NCI-H345 (cell line): ENCODE measurements around the gene DAW1.
"Not testable (repeated sequence)": the region's sequence is repeated elsewhere in the genome, so short reads cannot be mapped to it uniquely, and the experiment has no call there.

Source experiments
- DNase-seq: peaks from one replicate; lab custom pipeline; 2025; lab: John Stamatoyannopoulos, UW

The DAW1 gene, protein sequence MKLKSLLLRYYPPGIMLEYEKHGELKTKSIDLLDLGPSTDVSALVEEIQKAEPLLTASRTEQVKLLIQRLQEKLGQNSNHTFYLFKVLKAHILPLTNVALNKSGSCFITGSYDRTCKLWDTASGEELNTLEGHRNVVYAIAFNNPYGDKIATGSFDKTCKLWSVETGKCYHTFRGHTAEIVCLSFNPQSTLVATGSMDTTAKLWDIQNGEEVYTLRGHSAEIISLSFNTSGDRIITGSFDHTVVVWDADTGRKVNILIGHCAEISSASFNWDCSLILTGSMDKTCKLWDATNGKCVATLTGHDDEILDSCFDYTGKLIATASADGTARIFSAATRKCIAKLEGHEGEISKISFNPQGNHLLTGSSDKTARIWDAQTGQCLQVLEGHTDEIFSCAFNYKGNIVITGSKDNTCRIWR

DNA sequence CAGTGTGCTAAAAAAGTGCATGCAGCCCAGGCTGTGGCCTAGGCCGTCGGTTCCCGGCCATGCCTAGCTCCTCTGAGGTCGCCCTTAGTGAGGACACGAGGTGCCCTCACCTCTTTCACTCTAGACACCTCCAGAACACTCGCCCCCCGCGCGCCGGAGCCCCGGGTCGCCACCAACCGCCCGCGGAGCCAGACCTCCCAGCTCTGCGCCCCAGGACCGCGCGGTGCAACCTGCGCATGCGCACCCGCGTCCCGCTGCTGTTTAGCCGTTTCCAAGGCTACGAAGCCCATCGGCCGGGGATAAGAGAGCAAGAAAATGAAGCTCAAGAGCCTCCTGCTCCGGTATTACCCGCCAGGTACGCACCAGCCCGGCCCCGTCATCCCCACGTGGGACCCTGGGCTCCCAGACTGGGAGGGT is at the start of gene DAW1:
DAW1 (plus strand) TSS at position 257 of the 417 bp plus-strand sequence; CDS start at position 316, 59 bp downstream.
- peak; percentile 48 for DNase-seq

GRCh38 chr2:227822416-227823003 is 48.9 kb upstream of the DAW1 start:
- no peak for DNase-seq

- no peak for DNase-seq
Measured at GRCh38 chr2:227823922-227824321, 47.5 kb upstream of the DAW1 start.

DNA sequence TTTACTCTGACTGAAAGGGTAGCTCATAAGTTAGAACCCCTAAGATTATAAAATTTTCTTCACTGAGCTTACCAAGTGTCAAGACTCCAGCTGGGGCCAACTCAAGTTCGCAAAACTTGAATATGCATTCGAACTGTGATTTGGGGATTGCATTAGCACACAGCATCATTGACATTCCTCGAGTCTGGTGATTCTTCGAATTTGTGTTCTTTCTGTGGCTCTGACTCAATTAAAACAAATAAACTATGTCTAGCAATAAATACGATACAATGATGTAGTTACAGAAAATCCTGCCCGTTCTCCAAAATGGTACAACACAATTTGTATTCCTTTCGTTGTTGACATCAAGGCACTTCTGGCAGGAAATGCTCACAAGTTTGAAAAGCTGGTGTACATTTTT is 46.7 kb upstream of the DAW1 start:
- no peak for DNase-seq

DNA sequence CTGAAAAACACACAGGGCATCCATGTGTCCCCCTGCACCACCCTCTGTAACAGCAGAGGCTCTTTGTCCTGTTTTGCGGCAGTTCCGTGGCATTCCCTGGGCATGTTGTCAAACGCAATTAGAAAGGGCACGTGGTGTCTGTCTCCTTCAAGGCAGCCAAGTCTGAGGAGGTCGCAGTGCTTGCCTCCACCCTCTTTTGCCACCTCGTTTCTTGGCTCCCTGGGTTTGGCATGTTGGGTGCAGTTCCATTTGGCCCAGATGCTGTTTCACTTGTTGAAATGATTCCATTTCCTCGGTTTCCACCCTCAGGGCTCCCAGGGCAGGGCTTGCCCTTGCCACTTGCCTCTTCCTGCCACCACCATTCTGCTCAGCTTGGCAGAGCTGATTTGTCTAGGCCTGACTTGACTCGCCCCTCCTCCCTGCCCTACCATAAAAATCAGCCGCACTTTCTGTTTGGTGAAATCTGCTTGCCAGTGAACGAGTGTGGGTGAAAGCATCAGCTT is 45.4 kb upstream of the DAW1 start:
- no peak for DNase-seq

GRCh38 chr2:227826563-227826962 is 44.9 kb upstream of the DAW1 start:
- no peak for DNase-seq

GRCh38 chr2:227827143-227827542 is 44.3 kb upstream of the DAW1 start:
- DNase-seq = no peak

- no peak for DNase-seq
Measured at GRCh38 chr2:227828477-227828912, 42.9 kb upstream of the DAW1 start.

DNA sequence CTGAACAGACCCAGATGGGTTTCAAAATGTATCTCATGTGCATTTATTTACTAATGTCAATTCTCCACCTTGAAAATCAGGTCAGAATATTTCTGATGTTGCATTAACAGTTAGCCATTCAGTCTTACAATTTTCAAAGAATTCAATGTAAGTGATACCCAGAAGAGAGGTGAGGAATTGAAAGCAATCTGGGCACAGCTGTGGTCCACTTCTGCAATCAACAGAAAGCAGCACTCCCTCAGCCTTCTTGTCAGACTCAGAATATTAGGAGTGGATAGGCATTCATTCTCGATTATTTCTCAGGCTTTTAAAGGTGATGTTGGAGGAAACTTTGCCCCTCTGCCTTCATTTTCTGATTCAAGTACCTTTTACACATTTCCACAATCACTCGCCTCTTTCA is 42.1 kb upstream of the DAW1 start:
- no peak for DNase-seq

DNA sequence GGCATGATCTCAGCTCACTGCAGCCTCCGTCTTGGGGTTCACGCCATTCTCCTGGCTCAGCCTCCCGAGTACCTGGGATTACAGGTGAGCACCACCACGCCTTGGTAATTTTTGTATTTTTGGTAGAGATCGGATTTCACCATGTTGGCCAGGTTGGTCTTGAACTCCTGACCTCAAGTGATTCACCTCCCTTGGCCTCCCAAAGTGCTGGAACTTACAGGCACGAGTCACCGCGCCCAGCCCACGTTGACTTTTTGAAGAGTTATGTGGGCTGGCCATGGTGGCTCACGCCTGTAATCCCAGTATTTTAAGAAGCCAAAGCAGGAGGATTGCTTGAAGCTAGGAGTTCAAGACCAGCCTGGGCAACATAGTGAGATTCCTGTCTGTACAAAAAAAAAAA is 37.0 kb upstream of the DAW1 start:
- no peak for DNase-seq

GRCh38 chr2:227834916-227835650 is 36.3 kb upstream of the DAW1 start:
- DNase-seq = no peak

DNA sequence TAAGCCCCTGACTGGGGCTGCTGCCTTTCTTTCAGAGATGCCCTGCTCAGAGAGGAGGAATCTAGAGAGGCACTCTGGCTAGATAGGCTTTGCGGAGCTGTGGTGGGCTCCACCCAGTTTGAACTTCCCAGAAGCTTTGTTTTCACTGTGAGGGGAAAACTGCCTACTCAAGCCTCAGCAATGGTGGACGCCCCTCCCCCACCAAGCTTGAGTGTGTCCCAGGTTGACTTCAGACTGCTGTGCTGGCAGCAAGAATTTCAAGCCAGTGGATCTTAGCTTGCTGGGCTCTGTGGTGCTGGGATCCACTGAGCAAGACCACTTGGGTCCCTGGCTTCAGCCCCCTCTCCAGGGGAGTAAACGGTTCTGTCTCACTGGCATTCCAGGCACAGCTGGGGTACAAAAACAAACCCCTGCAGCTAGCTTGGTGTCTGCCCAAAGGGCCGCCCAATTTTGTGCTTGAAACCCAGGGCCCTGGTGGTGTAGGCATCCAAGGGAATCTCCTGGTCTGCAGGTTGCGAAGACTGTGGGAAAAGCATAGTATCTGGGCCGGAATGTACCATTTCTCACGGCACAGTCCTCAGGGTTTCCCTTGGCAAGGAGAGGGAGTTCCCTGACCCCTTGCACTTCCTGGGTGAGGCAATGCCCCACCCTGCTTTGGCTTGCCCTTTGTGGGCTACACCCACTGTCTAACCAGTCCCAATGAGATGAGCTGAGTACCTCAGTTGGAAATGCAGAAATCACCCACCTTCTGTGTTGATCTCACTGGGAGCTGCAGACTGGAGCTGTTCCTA is 31.9 kb upstream of the DAW1 start:
- not testable (repeated sequence) for DNase-seq

- no peak for DNase-seq
Measured at GRCh38 chr2:227846831-227847230, 24.6 kb upstream of the DAW1 start.

DNA sequence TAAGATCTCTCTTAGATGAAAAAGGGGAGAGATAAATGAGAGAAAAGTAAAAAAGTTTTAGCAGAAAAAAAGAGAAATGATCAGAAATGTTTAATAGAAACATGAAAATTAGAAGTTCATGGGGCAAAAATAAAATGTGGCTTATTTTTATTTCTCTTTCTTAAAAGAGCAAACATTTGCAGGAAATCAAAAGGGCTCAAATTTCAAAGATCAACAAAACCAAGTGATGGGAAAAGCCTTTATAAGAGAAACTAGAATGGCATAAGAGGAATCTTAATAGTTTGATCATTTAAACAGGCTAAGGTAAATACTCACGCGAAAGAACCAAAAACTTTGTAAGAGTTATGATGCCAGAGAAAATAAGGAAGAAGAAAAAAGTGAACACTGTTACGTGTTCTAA is 23.3 kb upstream of the DAW1 start:
- no peak for DNase-seq

- no peak for DNase-seq
Measured at GRCh38 chr2:227848586-227848985, 22.8 kb upstream of the DAW1 start.

DNA sequence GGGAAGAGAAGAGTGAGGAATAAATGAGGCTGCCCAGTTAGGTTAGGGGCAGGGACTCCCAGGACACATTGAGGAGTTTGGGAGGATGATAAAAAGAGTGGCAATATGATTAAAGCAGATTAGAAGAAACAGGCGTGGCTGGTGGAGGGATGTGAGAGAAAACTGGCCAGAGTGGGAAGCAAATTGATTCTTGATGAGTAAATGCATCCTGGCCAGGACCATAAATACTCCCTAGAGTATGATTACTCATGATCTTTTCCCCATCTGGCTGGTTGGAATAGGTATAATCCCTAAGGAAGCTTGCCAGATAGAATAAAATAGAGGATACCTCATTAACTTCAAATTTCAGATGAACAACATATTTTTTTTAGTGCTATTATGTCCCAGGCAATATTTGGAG is 21.5 kb upstream of the DAW1 start:
- DNase-seq = no peak

- peak; percentile 14 for DNase-seq
Measured at GRCh38 chr2:227853204-227853629, 18.2 kb upstream of the DAW1 start.

GRCh38 chr2:227853765-227854271 is 17.6 kb upstream of the DAW1 start:
- DNase-seq = no peak

GRCh38 chr2:227855440-227855839 is 16.0 kb upstream of the DAW1 start:
- DNase-seq = no peak

DNA sequence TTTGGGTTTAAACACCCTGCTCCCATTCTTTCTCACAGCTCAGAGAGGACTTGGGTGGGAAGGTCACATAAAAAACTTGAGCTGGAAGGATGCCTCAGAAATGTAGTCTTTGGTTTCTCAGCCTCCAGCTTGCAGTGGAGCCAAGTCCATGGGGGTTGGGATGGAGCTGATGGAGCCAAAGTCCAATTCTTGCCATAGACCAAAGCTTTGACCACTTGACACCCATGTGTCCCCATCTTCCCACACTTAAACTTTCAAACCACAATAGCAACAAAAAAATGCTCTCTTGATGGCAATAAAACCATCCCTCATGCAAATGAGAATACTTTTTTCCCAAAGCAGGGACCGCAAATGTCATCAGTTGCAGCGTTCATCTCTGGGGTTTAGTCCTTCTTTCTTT is 14.7 kb upstream of the DAW1 start:
- DNase-seq = no peak

- no peak for DNase-seq
Measured at GRCh38 chr2:227860221-227860641, 11.2 kb upstream of the DAW1 start.

- no peak for DNase-seq
Measured at GRCh38 chr2:227861011-227861410, 10.4 kb upstream of the DAW1 start.
